Nucleus accumbens (tissue), 56 donors: ENCODE results near the gene ACTG2.

Experiments used
- DNase-seq, 56 donors: peaks; one replicate each; lab custom pipeline; 2025; lab: John Stamatoyannopoulos, UW

ACTG2 gene

GRCh38 chr2:73911548-73912208 lies 18.9 kb downstream of the ACTG2 start:
- DNase-seq, result no peak

GRCh38 chr2:73913414-73914054 lies 20.7 kb downstream of the ACTG2 start:
- DNase-seq, result no peak

- no peak for DNase-seq
These were observed 21.9 kb downstream of the ACTG2 start for GRCh38 chr2:73914667-73915066.

- DNase-seq, result no peak
These were observed 22.7 kb downstream of the ACTG2 start for GRCh38 chr2:73915437-73915993.

- DNase-seq, result no peak
These were observed 23.9 kb downstream of the ACTG2 start for GRCh38 chr2:73916666-73917065.

- no peak for DNase-seq
These were observed 24.5 kb downstream of the ACTG2 start for GRCh38 chr2:73917296-73917695.

- DNase-seq, result no peak
These were observed 24.9 kb downstream of the ACTG2 start for GRCh38 chr2:73917696-73918207.

GRCh38 chr2:73918856-73919255 lies 26.0 kb downstream of the ACTG2 start:
- DNase-seq, result no peak

- no peak for DNase-seq
These were observed 26.9 kb downstream of the ACTG2 start for GRCh38 chr2:73919596-73920228.

- DNase-seq, result no peak
These were observed 28.1 kb downstream of the ACTG2 start for GRCh38 chr2:73920577-73921545.

GRCh38 chr2:73921581-73921980 lies 28.8 kb downstream of the ACTG2 start:
- DNase-seq, result no peak

- no peak for DNase-seq
These were observed 29.9 kb downstream of the ACTG2 start for GRCh38 chr2:73922681-73923080.

GRCh38 chr2:73925033-73925704 lies 32.4 kb downstream of the ACTG2 start:
- DNase-seq, result no peak

GRCh38 chr2:73925853-73926492 lies 33.2 kb downstream of the ACTG2 start:
- DNase-seq, result no peak

GRCh38 chr2:73926493-73927327 lies 33.9 kb downstream of the ACTG2 start, which contains the start of gene DGUOK:
Gene DGUOK, plus strand, starts transcription at chr2:73926880. Its CDS starts 31 bp downstream, at chr2:73926911.
- DNase-seq, result peak; percentile 56 to 98 (median 93)

GRCh38 chr2:73927344-73927743 lies 34.5 kb downstream of the ACTG2 start:
- no peak for DNase-seq

- no peak for DNase-seq
These were observed 36.1 kb downstream of the ACTG2 start for GRCh38 chr2:73928963-73929347.

GRCh38 chr2:73930386-73930785 lies 37.6 kb downstream of the ACTG2 start:
- DNase-seq, result no peak
